ENCODE measurements around the gene PIP5K1B. TPM values are rescaled to one million over a fixed set of nuclear protein-coding genes. Genes with fewer than 3 reads are reported as not detected.

Gene PIP5K1B
- total and polyA plus RNA-seq, 2 donors (not counting 3 experiments of a cell fraction or from before 2014, with no cell fraction given): 0.27 TPM; not detected in 1

DNA sequence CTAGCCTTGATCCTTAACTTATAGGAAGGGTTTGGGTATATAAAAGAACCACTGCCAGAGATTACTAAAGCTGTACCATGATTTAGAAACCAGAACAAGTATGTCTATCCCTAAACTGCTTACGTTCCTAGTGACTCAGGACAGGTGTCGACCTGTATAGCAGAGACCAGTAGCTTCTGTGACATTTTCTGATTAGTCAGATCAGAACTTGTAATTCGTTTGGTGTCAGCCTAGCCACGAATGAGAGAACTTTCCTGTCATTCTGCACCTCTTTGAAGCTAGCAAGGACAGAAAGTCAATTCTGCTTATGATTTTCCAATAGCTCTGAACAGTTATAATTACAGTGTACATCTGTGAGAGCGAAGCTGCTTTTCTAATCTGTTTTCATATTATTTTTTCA is 269.4 kb downstream of the PIP5K1B start:
- BruUV-seq (replicated peaks): no TSS peak
- H3K27me3 ChIP-seq (ENCODE audit: control insufficient read depth in 2 of 2, insufficient read depth in 2 of 2, low read length in 2 of 2): no peaks in the 10 kb centered on the region
- CTCF ChIA-PET: interaction anchor here (1.7 kb wide), 1 partner anchor 11 kb away, joined by 3 read pairs; no protein-coding TSS in a partner anchor
- POLR2A ChIA-PET: no interaction called here
- no peaks in the 10 kb centered on the region for H3K36me3 ChIP-seq (ENCODE audit: control insufficient read depth in 2 of 2, extremely low read depth in 1 of 2, insufficient read depth in 2 of 2, low read length in 2 of 2)
- DNase-seq (ENCODE audit: low read depth, low spot score): no peak
- H3K9me1 ChIP-seq (replicated peaks; ENCODE audit: control insufficient read depth, extremely low read depth, insufficient read depth, low read length): no peaks in the 10 kb centered on the region
- H3K4me3 ChIP-seq (replicated peaks in 1 of 3; ENCODE audit: insufficient read depth in 1 of 3, low read depth in 1 of 3, low read length in 3 of 3): no peak overlapping the region
- H3K4me1 ChIP-seq (ENCODE audit: control insufficient read depth, extremely low read depth, insufficient read depth, low read length): no peaks in the 10 kb centered on the region
- H3K9me3 ChIP-seq (replicated peaks; ENCODE audit: control insufficient read depth, insufficient read depth, low read length): no peaks in the 10 kb centered on the region
- intact Hi-C loops (cut with micrococcal nuclease): no loop called here
- H2AFZ ChIP-seq (ENCODE audit: low read depth, low read length): no peak overlapping the region
- no peak overlapping the region for H3K9ac ChIP-seq (replicated peaks; ENCODE audit: extremely low read depth, insufficient read depth, low read length)
- no peaks in the 10 kb centered on the region for H4K20me1 ChIP-seq (replicated peaks; ENCODE audit: control insufficient read depth, extremely low read depth, insufficient read depth, low read length)
- no peak for FAIRE-seq
- H3K27ac ChIP-seq (ENCODE audit: insufficient read depth, low read depth, low read length): no peak overlapping the region
- TF ChIP-seq JUN (IDR thresholded peaks at IDR 0.05; ENCODE audit: borderline replicate concordance, insufficient read depth, insufficient read length, low read depth) (no peak), POLR2AphosphoS5 (IDR thresholded peaks at IDR 0.05; ENCODE audit: insufficient read depth, low read depth, low read length) (no peak), GATA2 (IDR thresholded peaks at IDR 0.05; ENCODE audit: insufficient read depth, insufficient read length, low read depth, low read length) (no peak), MYC (IDR thresholded peaks at IDR 0.05; ENCODE audit: low read depth, low read length) (no peak), POLR2A (IDR thresholded peaks at IDR 0.05; ENCODE audit: low read depth, low read length) (no peak), FOS (IDR thresholded peaks at IDR 0.05; ENCODE audit: borderline replicate concordance, insufficient read depth, low read length) (no peak), EZH2 (IDR thresholded peaks at IDR 0.05; ENCODE audit: borderline replicate concordance, low read depth, low read length, severe bottlenecking) (no peak)
- TF ChIP-seq, protein P1, sequence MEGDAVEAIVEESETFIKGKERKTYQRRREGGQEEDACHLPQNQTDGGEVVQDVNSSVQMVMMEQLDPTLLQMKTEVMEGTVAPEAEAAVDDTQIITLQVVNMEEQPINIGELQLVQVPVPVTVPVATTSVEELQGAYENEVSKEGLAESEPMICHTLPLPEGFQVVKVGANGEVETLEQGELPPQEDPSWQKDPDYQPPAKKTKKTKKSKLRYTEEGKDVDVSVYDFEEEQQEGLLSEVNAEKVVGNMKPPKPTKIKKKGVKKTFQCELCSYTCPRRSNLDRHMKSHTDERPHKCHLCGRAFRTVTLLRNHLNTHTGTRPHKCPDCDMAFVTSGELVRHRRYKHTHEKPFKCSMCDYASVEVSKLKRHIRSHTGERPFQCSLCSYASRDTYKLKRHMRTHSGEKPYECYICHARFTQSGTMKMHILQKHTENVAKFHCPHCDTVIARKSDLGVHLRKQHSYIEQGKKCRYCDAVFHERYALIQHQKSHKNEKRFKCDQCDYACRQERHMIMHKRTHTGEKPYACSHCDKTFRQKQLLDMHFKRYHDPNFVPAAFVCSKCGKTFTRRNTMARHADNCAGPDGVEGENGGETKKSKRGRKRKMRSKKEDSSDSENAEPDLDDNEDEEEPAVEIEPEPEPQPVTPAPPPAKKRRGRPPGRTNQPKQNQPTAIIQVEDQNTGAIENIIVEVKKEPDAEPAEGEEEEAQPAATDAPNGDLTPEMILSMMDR (IDR thresholded peaks at IDR 0.05; ENCODE audit: extremely low read depth in 1 of 2, insufficient read depth in 1 of 2, low read depth in 1 of 2, low read length in 2 of 2): no peak
- TF ChIP-seq, protein P2, sequence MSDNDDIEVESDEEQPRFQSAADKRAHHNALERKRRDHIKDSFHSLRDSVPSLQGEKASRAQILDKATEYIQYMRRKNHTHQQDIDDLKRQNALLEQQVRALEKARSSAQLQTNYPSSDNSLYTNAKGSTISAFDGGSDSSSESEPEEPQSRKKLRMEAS (IDR thresholded peaks at IDR 0.05; ENCODE audit: insufficient read depth, insufficient read length): no peak
- no peak overlapping the region for H3K4me2 ChIP-seq (ENCODE audit: insufficient read depth, low read length)
- H3K79me2 ChIP-seq (ENCODE audit: control insufficient read depth, insufficient read depth, low read length): no peaks in the 10 kb centered on the region
- dilution Hi-C loops (cut with MboI; ENCODE audit: extremely low pct_ligation_motif_present, low sequenced_read_pairs): no loop called here
